Posterior vena cava (tissue), 2 donors: ENCODE results near the gene CDK6. TPM values are rescaled to one million over a fixed set of nuclear protein-coding genes. Genes with fewer than 3 reads are reported as not detected.

Experiments used
- DNase-seq: peaks from one replicate; pipeline ENCODE4 v3.0.0-alpha.2; 2020; ENCODE audit warnings: low spot score
- intact Hi-C, 2 donors: fragments of 100-400 bp; cut with DNase I; formaldehyde crosslinking; loops; one replicate each; pipeline versions ENCODE4 v1.14.1 to v1.14.2; 2022 to 2023
- total RNA-seq, 2 donors: library from RNA; stranded (reverse); fragmentation: NEBNext Ultra II Directional; extraction: Animal tissue kit (Norgen Biotek cat#: 25700); gene quantifications; one replicate each; pipeline ENCODE4 v1.2.1, GENCODE V29; 2021
- donor health status: DM: yes; HTN: yes; CAD: no.
- donor health status: DM: yes; HTN: yes; CAD: no.

CDK6 gene
- total RNA-seq, 2 donors from 2014 or later, result 19.1 to 24.9 TPM

DNA sequence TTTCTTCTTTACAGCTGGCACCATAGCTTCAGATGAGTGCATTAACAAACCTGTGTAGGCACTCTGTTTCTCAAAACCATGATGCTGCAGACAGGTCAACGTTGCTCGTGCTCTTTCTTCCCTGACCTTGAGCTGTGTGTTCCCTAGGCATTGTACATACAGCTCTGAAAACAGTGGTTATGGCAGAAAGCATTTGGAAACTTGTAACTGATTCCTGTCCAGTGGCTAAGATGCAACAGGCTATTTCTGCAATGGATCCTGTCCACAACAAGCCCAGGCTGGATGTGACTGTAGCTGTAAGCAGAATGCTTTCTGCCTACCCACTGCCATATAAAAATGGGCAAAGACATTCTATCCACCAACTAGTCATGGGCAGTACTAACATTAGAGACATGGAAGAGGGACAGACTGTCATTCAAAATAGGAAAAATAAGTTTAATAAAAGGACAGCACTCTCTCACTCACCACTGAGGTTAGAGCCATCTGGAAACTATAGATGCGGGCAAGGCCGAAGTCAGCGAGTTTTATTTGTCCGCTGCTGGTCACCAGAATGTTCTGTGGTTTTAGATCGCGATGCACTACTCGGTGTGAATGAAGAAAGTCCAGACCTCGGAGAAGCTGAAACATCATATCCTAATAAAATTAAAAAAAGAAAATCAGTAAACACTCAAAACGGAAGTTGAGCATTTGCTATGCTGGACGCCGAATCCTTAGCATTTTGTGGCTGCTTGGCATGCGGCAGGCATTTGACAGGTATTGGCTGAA, 111.0 kb downstream of the CDK6 start:
- intact Hi-C loops, result no loop called here

GRCh38 chr7:92723943-92724342, 112.4 kb downstream of the CDK6 start:
- intact Hi-C loops, result no loop called here
- no peak for DNase-seq

More for the DNA sequence above, 111.0 kb downstream of the CDK6 start:
- DNase-seq, result no peak

GRCh38 chr7:92723205-92723604, 113.2 kb downstream of the CDK6 start:
- DNase-seq, result no peak
- intact Hi-C loops, result no loop called here

GRCh38 chr7:92722541-92722940, 113.8 kb downstream of the CDK6 start:
- DNase-seq, result no peak
- intact Hi-C loops, result no loop called here

DNA sequence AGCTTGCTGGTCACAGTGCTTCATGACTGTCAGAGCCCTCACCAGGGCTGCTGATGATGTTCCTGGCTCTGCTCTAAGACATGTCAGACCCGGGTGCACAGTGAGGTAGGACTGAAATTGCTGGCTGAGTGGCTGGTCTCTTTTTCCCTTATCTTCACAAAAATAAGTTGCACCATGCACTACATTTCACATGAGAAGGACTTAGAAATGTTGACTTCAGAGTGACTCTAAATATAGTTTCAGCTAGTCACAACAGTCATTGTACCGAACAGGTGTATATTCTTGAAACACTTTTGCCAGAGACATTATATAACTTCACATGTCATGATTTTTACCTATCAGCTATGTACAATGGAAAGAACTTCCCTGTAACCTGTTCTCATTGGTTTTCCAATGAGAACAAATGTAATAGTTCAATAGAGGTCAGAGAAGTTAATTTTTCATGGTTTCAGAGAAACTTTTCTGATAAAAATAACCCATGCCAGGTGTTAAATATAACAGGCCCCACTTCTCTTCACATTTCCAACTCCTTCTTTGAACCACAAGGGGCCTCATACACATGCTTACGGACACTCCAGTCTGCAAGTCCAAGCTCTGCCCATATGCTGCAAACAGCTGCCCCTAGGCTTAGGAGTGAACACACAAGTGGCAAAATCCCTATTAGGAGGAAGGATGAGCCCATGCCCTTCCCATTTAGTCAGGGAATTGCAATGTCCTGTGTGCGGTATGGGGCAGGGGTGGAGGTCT, 115.6 kb downstream of the CDK6 start:
- DNase-seq, result no peak
- intact Hi-C loops, result no loop called here

DNA sequence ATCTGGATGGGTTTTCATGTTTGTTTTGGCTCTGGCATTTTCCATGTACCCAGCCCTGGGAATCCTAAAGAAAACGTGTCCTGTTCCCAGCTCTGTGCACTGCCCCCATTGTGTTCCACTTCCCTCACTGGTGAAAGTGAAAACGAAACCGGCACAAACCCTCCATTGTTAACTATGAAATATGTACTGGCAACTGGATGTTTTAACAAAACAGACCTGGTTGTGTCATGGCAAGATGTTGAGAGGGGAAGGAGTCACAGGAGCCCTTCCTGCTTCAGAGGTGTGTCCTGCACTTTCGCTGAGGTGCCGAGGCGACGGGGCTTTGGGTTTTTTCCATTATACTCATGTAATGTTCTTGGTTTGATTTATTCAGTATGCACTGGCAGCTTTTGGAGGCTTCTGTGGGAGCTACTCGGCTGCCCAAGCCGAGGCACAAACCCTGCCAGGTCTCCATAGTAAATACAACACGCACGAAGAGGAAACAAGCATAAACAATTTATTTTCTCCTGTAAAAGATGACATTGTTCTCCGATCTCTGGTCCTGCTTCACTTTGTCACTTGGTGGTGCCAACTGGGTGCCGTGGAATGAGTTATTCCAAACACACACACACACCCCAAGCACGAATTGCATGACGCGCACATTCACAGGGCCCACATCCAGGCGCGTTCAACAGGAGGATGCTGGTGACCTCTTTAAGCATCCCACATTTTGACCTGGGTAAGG, 118.2 kb downstream of the CDK6 start:
- peak; percentile 79 for DNase-seq
- intact Hi-C loops, result no loop called here

GRCh38 chr7:92717623-92717992, 118.8 kb downstream of the CDK6 start:
- DNase-seq, result no peak
- intact Hi-C loops, result no loop called here

DNA sequence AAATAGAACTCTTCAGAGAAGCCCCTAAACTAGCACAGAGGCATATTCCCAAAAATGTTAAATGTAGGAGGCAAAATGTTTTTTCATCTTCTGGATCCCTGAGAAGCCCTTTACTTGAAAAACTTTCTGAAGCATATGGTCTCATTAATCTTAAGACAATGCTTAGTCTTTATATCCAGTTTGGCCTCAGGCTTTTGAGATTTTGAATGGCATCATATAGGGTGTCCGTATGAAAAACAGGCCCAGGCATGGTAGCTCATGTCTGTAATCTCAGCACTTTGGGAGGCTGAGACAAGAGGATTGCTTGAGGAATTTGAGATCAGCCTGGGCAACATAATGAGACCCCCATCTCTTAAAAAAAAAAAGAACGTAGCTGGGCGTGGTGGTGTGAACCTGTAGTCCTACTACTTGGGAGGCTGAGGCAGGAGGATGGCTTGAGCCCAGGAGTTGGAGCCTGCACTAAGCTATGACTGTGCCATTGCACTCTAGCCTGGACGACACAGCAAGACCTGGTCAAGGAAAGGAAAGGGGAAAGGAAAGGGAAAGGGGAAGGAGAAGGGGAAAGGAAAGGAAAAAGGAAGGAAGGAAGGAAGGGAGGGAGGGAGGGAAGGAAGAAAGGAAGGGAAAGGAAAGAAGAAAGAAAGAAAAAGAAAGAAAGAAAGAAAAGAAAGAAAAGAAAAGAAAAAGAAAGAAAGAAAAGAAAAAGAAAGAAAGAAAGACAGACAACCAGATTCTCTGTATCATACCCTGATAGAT, 119.4 kb downstream of the CDK6 start:
- no peak for DNase-seq
- intact Hi-C loops, result no loop called here

DNA sequence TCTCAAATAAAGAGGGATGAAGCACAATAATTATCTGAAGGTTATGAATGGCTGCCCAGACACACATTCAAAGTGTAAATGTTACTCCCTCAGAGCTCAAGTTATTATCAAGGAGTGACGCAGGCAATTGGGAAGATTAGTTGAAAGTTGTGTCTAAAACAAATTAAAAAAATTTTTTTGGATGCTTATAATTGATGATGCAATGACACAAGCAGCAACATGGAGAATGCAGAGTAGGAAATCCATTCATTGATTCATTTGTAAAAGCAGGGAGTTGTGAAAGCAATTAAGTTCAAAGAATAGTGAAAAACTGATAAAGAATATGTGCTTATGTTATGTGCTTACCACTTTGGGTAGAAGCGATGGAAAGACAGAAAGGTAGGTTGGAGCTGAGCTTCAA, 120.4 kb downstream of the CDK6 start:
- intact Hi-C loops, result no loop called here
- DNase-seq, result no peak

- intact Hi-C loops, result no loop called here
- DNase-seq, result no peak
Measured at GRCh38 chr7:92714767-92715166, 121.6 kb downstream of the CDK6 start.

GRCh38 chr7:92714280-92714679, 122.1 kb downstream of the CDK6 start:
- intact Hi-C loops, result no loop called here
- DNase-seq, result no peak

DNA sequence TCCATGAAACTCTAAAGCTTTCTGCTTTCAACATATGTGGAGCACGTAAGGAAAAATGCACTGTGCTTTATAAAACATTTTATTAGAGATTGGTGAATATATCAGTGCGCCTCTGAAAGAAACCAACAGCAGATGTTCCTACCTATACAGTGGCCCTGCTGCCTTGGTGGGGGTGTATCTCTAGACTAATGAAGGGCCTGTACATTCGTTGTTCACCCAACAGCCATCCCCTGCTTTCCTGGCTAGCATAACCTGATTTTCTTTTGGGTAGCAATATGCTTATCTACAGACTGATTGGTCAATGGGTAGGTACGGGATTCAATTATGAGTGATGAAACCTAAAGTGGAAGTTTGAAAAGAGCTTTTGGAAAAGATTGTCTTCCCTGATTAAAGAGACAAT, 126.5 kb downstream of the CDK6 start:
- DNase-seq, result no peak
- intact Hi-C loops, result no loop called here

DNA sequence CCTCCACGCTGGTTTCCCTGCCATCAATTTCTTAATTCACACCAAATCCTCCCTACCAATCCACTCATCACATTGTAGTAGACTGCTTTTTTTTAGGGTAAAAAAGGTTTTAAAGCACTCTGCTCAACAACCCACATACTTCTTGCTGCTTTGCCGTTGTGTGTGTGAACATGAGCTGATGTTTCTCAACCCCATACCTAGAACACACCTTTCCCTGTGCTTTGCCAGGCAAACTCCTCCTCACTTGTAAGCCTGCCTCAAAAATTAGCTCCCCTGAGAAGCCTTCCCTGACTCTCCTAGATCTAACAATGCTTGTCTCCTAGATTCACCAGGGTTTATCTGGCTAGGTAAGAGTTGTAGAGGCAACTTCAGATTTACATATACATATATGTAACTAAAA, 127.2 kb downstream of the CDK6 start:
- intact Hi-C loops, result no loop called here
- DNase-seq, result no peak

DNA sequence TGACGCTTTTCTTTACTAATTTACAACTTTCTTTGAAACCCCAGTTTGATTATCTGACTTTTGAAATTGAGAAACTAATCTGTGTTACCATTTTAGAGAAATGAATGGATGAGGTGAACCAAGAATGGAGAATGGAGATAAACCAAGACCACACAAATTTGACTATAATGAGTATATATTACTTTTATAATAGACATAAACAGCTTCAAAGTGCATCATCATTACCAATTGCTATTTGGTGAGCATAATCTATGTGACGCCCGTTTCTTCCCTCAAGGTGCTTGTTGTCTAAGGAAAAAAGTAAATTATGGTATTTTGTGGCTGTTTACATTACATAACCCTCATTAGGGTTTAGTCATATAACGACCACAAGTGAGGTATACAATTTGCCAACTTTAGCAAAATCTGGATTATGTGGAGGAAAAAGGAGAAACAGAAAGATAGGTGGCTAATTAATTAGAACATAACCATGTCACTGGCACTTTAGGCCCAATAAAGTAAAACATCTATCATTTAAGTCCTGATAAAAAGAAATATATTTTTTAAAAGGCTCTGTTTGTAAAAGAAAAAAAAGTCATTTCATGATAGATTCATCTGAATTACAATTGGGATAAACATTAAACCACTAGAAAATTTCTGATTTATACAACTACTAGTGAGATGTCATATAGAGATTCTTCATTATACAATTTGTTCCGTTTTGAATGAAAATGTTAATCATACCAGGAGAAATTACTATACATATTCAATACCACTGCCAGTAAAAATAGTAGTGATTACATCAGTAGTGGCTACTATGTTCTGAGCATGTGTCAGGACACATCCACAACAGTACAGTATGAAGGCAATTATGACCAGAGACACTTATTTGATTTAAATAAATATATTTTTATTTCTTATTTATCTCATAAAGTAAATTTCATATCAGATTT, 128.0 kb downstream of the CDK6 start:
- intact Hi-C loops, result no loop called here
- no peak for DNase-seq

- intact Hi-C loops, result no loop called here
Measured at GRCh38 chr7:92707435-92707834, 128.9 kb downstream of the CDK6 start.

DNA sequence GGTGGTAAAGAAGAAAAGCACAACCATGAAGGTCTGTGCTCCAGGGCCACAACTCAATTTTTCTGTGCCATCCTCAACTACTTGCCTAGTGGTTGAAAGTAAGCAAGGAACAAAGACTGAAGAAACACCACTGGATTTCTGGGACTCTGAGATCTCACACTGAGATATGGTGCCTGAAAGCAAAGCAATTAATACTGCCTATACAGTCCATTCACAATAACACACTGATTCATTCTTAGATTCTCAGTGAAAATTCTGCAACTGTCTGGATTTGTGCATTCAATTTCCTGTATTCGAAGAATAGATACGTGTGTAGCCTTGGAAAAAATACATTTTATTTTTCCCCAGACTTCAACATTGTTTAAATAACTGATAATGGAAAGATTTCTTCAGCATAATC, 129.8 kb downstream of the CDK6 start:
- no peak for DNase-seq
- intact Hi-C loops, result no loop called here

More at GRCh38 chr7:92707435-92707834, 128.9 kb downstream of the CDK6 start:
- DNase-seq, result no peak

- intact Hi-C loops, result no loop called here
- no peak for DNase-seq
Measured at GRCh38 chr7:92705831-92706230, 130.5 kb downstream of the CDK6 start.

DNA sequence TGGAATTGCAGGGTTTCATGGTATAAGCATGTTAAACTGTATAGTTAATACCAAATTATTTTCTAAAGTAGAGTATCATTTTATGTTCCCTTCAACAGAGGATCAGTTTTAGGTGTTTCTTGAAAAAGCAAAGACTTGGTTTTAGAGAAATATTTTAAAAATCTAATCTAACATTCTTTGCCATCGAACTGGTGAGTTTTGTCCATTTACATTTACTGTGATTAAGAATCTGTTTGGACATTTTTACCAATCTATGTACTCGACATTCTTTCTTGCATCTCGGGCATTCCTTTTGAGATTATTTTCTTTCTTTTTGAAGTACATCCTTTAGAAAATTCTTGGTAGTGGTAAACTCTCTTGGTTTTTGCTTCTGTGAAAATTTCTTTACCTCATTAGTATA, 131.5 kb downstream of the CDK6 start:
- DNase-seq, result no peak

DNA sequence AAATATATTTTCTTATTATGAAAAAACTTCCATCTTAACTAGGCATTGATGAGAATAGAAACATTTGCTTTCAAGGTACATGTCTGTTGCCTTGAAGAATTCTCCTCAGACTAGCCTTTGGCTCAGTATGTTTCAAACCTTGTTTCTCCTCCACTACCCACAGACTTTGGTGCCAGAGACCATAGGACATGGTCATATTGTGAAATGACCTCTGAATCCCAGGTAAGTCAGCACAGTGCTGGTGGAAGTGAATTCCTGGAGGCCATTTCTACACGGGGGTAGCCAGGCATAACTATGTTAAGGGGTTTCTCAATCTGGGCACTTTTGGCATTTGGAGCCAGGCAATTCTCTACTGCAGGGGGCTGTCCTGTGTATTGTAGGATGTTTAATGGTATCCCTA, 133.8 kb downstream of the CDK6 start:
- intact Hi-C loops, result no loop called here
- DNase-seq, result no peak

More for the DNA sequence above, 131.5 kb downstream of the CDK6 start:
- intact Hi-C loops, result no loop called here
